GM21825 (cell line): ENCODE results near the gene KCNMB2.
"Not testable (repeated sequence)": the region's sequence is repeated elsewhere in the genome, so short reads cannot be mapped to it uniquely, and the experiment has no call there.

Source experiments
- ATAC-seq: cut with Tn5 transposase; IDR thresholded peaks from one replicate; pipeline ENCODE4 v1.9.1; 2021; ENCODE audit warnings: mild to moderate bottlenecking, moderate library complexity; ENCODE audit not compliant: unreplicated experiment

Gene KCNMB2

GRCh38 chr3:178745861-178746655 is 209.8 kb downstream of the KCNMB2 start:
- ATAC-seq = not testable (repeated sequence)

GRCh38 chr3:178748874-178749273 is 212.6 kb downstream of the KCNMB2 start:
- ATAC-seq = no peak

- ATAC-seq = no peak
Observed at GRCh38 chr3:178749471-178749870, 213.2 kb downstream of the KCNMB2 start.

- ATAC-seq = no peak
Observed at GRCh38 chr3:178750639-178751300, 214.5 kb downstream of the KCNMB2 start.

GRCh38 chr3:178752843-178753242 is 216.6 kb downstream of the KCNMB2 start:
- ATAC-seq = no peak

GRCh38 chr3:178754852-178755510 is 218.7 kb downstream of the KCNMB2 start:
- ATAC-seq = no peak

GRCh38 chr3:178761024-178761423 is 224.8 kb downstream of the KCNMB2 start:
- no peak for ATAC-seq

GRCh38 chr3:178761461-178761860 is 225.2 kb downstream of the KCNMB2 start:
- no peak for ATAC-seq

- ATAC-seq = no peak
Observed at GRCh38 chr3:178762385-178762784, 226.1 kb downstream of the KCNMB2 start.

GRCh38 chr3:178765472-178765871 is 229.2 kb downstream of the KCNMB2 start:
- no peak for ATAC-seq

- no peak for ATAC-seq
Observed at GRCh38 chr3:178767581-178767980, 231.3 kb downstream of the KCNMB2 start.

- peak; percentile 69 for ATAC-seq
Observed at GRCh38 chr3:178768072-178768864, 232.0 kb downstream of the KCNMB2 start.

GRCh38 chr3:178771511-178771910 is 235.3 kb downstream of the KCNMB2 start:
- no peak for ATAC-seq

GRCh38 chr3:178772746-178773145 is 236.5 kb downstream of the KCNMB2 start:
- no peak for ATAC-seq

GRCh38 chr3:178773358-178773757 is 237.1 kb downstream of the KCNMB2 start:
- ATAC-seq = no peak

- peak; percentile 71 for ATAC-seq
Observed at GRCh38 chr3:178777718-178778411, 241.6 kb downstream of the KCNMB2 start.

GRCh38 chr3:178778589-178778988 is 242.4 kb downstream of the KCNMB2 start:
- no peak for ATAC-seq

- no peak for ATAC-seq
Observed at GRCh38 chr3:178785961-178786360, 249.7 kb downstream of the KCNMB2 start.

- no peak for ATAC-seq
Observed at GRCh38 chr3:178787960-178788359, 251.7 kb downstream of the KCNMB2 start.

GRCh38 chr3:178794711-178795110 is 258.5 kb downstream of the KCNMB2 start:
- ATAC-seq = no peak
